ENCODE measurements around the gene SCT.

DNA sequence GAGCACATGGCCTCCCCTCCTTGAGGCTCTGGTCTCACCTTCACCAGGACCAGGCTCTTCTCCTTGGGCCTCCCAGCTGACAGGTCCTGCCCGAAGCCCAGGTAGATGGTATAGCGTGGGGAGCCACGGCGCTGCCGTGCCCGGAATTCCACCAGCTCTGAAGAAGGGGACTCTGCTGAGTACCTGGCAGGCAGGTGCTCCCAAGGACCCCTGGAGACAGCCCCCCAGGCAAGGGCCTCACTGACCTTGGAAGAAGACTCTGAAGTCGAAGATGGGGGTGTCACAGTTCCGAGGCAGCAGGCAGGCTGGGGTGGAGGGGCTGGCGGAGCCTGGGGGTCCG, 14.1 kb downstream of the SCT start:
- no peak for TF ChIP-seq POLR2A (IDR thresholded peaks at IDR 0.05)
- TF ChIP-seq, protein P1, sequence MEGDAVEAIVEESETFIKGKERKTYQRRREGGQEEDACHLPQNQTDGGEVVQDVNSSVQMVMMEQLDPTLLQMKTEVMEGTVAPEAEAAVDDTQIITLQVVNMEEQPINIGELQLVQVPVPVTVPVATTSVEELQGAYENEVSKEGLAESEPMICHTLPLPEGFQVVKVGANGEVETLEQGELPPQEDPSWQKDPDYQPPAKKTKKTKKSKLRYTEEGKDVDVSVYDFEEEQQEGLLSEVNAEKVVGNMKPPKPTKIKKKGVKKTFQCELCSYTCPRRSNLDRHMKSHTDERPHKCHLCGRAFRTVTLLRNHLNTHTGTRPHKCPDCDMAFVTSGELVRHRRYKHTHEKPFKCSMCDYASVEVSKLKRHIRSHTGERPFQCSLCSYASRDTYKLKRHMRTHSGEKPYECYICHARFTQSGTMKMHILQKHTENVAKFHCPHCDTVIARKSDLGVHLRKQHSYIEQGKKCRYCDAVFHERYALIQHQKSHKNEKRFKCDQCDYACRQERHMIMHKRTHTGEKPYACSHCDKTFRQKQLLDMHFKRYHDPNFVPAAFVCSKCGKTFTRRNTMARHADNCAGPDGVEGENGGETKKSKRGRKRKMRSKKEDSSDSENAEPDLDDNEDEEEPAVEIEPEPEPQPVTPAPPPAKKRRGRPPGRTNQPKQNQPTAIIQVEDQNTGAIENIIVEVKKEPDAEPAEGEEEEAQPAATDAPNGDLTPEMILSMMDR (IDR thresholded peaks at IDR 0.05): no peak

All from body of pancreas (tissue), 4 donors.